Stimulated activated CD8-positive, alpha-beta memory T cell treated with anti-CD3 and anti-CD28 coated beads, Interleukin-2, amount 100 ng/mL, for 1 hour (primary cell): ENCODE results near the gene BICDL1.

Source experiments
- DNase-seq, 2 donors: peaks; one replicate each; pipeline ENCODE4 v3.0.0-alpha.2; 2020; ENCODE audit warnings: low read depth in 2 of 2

Gene BICDL1

GRCh38 chr12:120125792-120126634 is 137.0 kb downstream of the BICDL1 start:
- DNase-seq = no peak

- DNase-seq = no peak
Observed at GRCh38 chr12:120126635-120127005, 137.6 kb downstream of the BICDL1 start.

DNA sequence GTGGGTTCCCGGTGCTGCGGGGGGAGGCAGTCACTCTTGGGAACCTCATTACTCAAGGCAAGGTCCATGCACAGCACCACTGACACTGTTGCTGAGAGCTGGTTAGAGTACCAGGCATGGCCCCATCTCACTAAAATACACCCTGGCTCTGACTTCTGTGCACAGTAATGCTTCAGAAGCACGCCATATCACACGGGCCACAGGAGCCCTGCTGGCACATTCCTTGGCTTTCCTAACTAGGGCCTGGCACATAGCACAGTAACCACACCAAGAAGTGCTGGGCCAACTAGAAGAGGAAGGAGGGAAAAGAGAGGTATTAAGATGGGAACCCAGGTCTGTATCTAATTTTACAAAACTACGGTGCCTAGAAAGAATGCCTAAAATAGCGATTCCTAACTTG is 141.0 kb downstream of the BICDL1 start:
- DNase-seq = no peak

- DNase-seq = no peak
Observed at GRCh38 chr12:120131116-120131515, 142.1 kb downstream of the BICDL1 start.

DNA sequence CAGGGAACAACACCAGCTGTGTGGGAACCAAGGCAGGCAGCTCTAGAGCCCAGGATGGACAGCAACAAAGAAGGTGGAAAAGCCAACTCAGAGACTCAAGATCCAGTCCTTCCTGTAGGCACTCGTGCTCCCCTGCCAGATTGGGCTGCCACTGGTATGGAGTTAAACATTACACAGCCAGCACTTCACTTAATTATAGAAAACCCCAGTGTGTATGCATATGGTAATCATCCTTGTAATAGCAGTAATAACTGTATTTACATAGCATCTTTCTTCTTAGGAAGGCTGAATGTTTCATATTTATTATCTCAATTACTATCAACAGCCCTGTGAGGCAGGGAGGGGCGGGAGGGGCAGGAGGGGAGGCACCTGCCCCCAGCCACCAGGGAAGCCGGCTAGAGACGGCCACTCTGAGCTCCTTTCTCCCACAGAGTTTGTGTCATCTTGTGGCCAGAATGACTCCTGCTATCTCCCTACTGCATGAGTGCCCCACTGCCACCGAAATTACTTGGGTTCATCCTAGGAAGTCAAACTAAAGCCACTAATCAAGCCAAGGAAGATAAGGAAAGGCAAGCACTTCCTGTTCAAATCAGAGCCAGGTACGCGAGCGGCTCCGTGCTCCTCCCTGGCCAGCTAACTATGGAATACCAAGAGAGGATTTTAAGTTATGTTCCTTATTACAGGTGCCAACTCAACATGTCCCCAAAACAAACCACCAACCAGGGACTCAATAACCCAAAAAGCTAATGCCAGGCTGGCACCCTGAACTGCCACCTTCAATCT is 143.2 kb downstream of the BICDL1 start:
- no peak for DNase-seq

DNA sequence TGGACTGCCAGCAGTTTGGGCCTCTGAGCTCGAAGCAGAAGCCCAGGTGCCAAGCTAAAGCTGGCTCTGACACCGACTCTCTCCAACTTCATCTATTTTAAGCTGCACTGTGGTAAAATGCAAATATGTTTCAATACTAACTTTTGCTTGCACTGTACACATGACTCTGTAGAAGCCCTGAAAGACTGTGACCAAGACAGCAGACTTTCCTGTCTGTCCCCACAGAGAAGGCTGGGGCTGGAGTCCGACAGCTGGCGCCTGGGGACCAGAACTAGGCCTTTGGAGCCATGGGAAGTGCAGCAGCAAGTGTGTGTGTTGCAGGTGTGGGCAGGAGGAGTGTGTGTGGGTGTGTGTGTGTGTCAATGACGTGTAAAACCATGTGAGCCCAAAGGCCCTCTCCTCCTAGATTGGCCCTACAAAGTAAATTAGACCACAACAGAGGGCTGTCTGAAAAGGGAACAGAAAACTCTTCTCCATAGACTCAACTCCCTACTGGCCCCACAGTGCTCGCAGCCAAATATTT is 143.9 kb downstream of the BICDL1 start:
- DNase-seq = no peak

- no peak for DNase-seq
Observed at GRCh38 chr12:120134307-120134980, 145.4 kb downstream of the BICDL1 start.

DNA sequence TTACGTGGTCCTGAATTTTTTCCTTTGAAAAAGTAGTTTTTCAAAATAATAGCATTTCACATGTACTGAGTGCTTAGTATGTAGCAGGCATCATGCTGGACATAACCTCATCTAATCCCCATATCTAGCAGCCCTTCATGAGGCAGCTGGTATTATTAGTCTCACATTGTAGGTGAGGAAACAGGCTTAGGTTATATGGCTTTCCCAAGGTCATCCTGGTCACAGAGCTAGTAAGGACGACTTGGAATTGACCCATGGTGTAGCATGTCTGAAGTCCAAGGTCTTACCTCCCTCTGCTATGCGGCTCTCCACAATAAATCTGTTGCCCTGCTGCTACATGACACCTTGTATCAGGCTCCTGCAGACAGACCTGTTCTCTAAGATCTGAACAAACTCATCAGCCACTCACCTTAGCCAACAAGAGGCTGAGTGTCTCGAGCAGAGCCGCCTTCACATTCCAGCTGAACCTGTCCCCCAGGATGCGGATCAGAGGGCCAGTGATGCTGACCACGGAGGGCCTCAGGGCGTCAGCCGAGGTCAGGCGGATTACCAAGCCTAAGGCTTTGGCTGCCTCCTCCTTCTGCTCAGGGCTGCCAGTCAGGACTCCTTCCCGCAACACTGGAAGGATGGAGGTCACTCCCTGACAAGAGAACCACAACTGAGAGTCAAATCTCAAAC is 147.2 kb downstream of the BICDL1 start:
- no peak for DNase-seq

GRCh38 chr12:120137833-120138232 is 148.8 kb downstream of the BICDL1 start:
- no peak for DNase-seq

DNA sequence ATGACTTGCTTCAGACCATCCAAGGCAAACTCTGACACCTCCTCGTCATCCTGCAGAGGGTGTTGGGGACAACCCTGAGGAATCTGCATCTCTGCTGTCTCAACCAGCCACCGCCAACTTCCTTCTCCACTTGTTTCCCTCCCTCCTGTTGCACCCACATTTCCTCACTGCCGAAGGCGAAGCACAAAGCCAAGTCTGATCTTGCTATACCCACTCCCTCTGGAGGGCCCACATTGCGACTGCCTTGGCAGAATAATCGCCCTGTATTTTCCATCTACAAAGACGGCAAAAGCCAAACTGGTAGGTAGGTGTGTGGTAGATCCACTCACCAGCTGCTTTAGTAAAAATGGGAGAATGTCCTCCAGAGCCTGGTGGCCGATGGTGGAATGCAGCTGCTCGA is 149.3 kb downstream of the BICDL1 start:
- DNase-seq = no peak

GRCh38 chr12:120139958-120140357 is 150.9 kb downstream of the BICDL1 start:
- DNase-seq = no peak

DNA sequence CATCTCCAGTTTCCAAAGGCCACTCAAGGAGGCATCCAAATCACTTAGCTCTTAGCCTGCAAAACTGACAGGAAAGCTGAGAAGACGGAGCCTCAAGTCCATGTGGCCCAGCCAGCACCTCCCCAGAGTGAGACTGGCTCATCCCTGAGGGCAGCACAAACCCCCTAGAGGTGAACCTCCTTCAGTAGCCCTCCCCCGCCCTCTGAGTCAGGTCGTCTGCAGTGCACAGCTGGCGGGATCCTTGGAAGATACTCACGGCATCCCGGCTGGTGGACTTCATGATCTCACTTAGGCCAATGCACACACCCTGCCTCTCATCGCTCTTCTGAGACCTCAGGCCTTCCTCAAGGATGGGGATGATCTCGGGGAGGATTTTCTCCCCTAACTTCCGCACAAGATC is 151.6 kb downstream of the BICDL1 start:
- DNase-seq = no peak

DNA sequence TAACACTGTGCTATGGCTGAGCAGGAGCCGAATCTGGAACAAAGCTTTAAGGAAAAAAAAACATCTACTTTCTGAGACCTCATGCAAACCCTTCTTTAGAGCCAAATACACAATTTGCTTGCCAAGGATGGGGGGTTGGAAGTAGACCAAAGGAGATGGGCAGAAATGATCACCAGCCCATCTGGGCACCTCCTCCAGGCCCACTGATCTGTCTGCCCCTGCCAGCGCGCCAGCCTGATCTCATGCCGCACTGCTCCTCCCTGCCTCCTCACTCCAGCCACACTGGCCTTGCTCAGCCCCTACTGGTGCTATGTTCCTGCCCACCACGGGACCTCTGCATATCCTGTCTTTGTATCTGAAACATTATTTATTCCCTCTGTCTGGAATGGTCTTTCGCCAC is 152.3 kb downstream of the BICDL1 start:
- DNase-seq = no peak

GRCh38 chr12:120142231-120142877 is 153.3 kb downstream of the BICDL1 start:
- DNase-seq = no peak
